Gastrocnemius medialis (tissue), 4 donors: ENCODE measurements around the gene IGLL1. TPM values are rescaled to one million over a fixed set of nuclear protein-coding genes. Genes with fewer than 3 reads are reported as not detected.
"Not testable (repeated sequence)": the region's sequence is repeated elsewhere in the genome, so short reads cannot be mapped to it uniquely, and the experiment has no call there.

Experiments used
- ATAC-seq, 2 donors: fragments of 150-250 bp; one replicate each; pipeline ENCODE4 v1.9.1; 2016
- DNase-seq, 2 donors: peaks; one replicate each; pipeline ENCODE4 v3.0.0-alpha.2; 2019
- H3K27ac ChIP-seq, 4 donors: fragments of 200-600 bp; sonication (generic); 1 replicate in 1 of 4; 2 replicates in 3 of 4; pipeline ENCODE4 v1.5.1; 2016 to 2018; ENCODE audit warnings: mild to moderate bottlenecking in 2 of 4, moderate library complexity in 1 of 4
- H3K27me3 ChIP-seq, 3 donors: fragments of 200-600 bp; sonication (generic) in 2 of 3; 1 replicate in 1 of 3; 2 replicates in 2 of 3; pipeline versions ENCODE4 v1.5.1 to v1.6.0; 2016 to 2019; ENCODE audit warnings: mild to moderate bottlenecking in 1 of 3, moderate library complexity in 1 of 3
- H3K36me3 ChIP-seq, 2 donors: fragments of 200-600 bp; sonication (generic) in 1 of 2; one replicate each; pipeline ENCODE4 v1.5.1; 2017 to 2018
- H3K4me1 ChIP-seq, 2 donors: fragments of 200-600 bp; sonication (generic) in 1 of 2; one replicate each; pipeline ENCODE4 v1.5.1; 2016 to 2017; ENCODE audit warnings: mild to moderate bottlenecking in 2 of 2
- H3K4me3 ChIP-seq, 4 donors: fragments of 200-600 bp; sonication (generic) in 3 of 4; 1 replicate in 1 of 4; 2 replicates in 3 of 4; pipeline ENCODE4 v1.5.1; 2016 to 2019; ENCODE audit warnings: mild to moderate bottlenecking in 2 of 4
- H3K9me3 ChIP-seq, 3 donors: fragments of 200-600 bp; sonication (generic) in 2 of 3; 1 replicate in 1 of 3; 2 replicates in 2 of 3; pipeline ENCODE4 v1.5.1; 2016 to 2019
- POLR2A ChIP-seq, 2 donors: fragments of 450-650 bp; IDR thresholded peaks; one replicate each; pipeline ENCODE4 v1.6.1; 2017; ENCODE audit warnings: antibody characterized with exemption in 2 of 2, mild to moderate bottlenecking in 2 of 2, moderate library complexity in 2 of 2
- in situ Hi-C, 4 donors: fragments of 200-750 bp; cut with MboI; loops; one replicate each; pipeline versions ENCODE4 v1.15.0 to v1.8.0; 2017; ENCODE audit warnings: low sequenced_read_pairs in 4 of 4
- intact Hi-C: fragments of 100-400 bp; cut with DNase I; formaldehyde crosslinking; loops from one replicate; pipeline ENCODE4 v1.15.1; 2023; ENCODE audit warnings: low total_unique reads
- total RNA-seq, 4 donors: library from RNA; depleted of rRNA; stranded (reverse); fragments of >200 nt; gene quantifications; one replicate each; pipeline versions ENCODE4 v1.1.0 to v1.2.3, GENCODE V29; 2016
- TF ChIP-seq, protein P1 (sequence below), 5 experiments: fragments of 450-650 bp in 3 of 5; fragments of 200-600 bp in 2 of 5; sonication (generic) in 2 of 5; IDR thresholded peaks in 4 of 5; conservative IDR thresholded peaks in 1 of 5; 1 replicate in 4 of 5; 2 replicates in 1 of 5; pipeline ENCODE4 v1.5.1; 2016 to 2019; ENCODE audit warnings: antibody characterized with exemption in 5 of 5, mild to moderate bottlenecking in 3 of 5, moderate library complexity in 3 of 5

The IGLL1 gene
- total RNA-seq, 4 donors from 2014 or later: not detected

GRCh38 chr22:23578306-23578705 is 1.8 kb downstream of the IGLL1 start:
- intact Hi-C loops: no loop called here
- no peaks in the 10 kb centered on the region for H3K9me3 ChIP-seq
- DNase-seq (no peak), ATAC-seq (no peak)
- no peaks in the 10 kb centered on the region for H3K4me1 ChIP-seq
- no peaks in the 10 kb centered on the region for H3K36me3 ChIP-seq
- H3K27me3 ChIP-seq: no peaks in the 10 kb centered on the region
- H3K27ac ChIP-seq: no peak overlapping the region
- no peak overlapping the region for H3K4me3 ChIP-seq
- in situ Hi-C loops: no loop called here
- TF ChIP-seq POLR2A (IDR thresholded peaks at IDR 0.05): no peak
- TF ChIP-seq, protein P1, sequence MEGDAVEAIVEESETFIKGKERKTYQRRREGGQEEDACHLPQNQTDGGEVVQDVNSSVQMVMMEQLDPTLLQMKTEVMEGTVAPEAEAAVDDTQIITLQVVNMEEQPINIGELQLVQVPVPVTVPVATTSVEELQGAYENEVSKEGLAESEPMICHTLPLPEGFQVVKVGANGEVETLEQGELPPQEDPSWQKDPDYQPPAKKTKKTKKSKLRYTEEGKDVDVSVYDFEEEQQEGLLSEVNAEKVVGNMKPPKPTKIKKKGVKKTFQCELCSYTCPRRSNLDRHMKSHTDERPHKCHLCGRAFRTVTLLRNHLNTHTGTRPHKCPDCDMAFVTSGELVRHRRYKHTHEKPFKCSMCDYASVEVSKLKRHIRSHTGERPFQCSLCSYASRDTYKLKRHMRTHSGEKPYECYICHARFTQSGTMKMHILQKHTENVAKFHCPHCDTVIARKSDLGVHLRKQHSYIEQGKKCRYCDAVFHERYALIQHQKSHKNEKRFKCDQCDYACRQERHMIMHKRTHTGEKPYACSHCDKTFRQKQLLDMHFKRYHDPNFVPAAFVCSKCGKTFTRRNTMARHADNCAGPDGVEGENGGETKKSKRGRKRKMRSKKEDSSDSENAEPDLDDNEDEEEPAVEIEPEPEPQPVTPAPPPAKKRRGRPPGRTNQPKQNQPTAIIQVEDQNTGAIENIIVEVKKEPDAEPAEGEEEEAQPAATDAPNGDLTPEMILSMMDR (IDR thresholded peaks at IDR 0.05 in 4 of 5, conservative IDR thresholded peaks at IDR 0.05 in 1 of 5): no peak

GRCh38 chr22:23576681-23577080 is 3.4 kb downstream of the IGLL1 start:
- Histone ChIP-seq H3K9me3 (no peaks in the 10 kb centered on the region), H3K4me3 (no peak overlapping the region), H3K27ac (no peak overlapping the region), H3K27me3 (no peaks in the 10 kb centered on the region), H3K4me1 (no peaks in the 10 kb centered on the region), H3K36me3 (no peaks in the 10 kb centered on the region)
- in situ Hi-C loops: no loop called here
- TF ChIP-seq, protein P1 (IDR thresholded peaks at IDR 0.05 in 4 of 5, conservative IDR thresholded peaks at IDR 0.05 in 1 of 5): no peak
- TF ChIP-seq POLR2A (IDR thresholded peaks at IDR 0.05): no peak
- DNase-seq: no peak
- intact Hi-C loops: no loop called here
- no peak for ATAC-seq

GRCh38 chr22:23575601-23576000 is 4.5 kb downstream of the IGLL1 start:
- no peak for TF ChIP-seq POLR2A (IDR thresholded peaks at IDR 0.05)
- TF ChIP-seq, protein P1 (IDR thresholded peaks at IDR 0.05 in 4 of 5, conservative IDR thresholded peaks at IDR 0.05 in 1 of 5): no peak
- DNase-seq (no peak), ATAC-seq (no peak)
- H3K4me3 ChIP-seq: no peak overlapping the region
- intact Hi-C loops: no loop called here
- H3K4me1 ChIP-seq: no peaks in the 10 kb centered on the region
- no peaks in the 10 kb centered on the region for H3K36me3 ChIP-seq
- in situ Hi-C loops: no loop called here
- H3K27me3 ChIP-seq: no peaks in the 10 kb centered on the region
- no peak overlapping the region for H3K27ac ChIP-seq
- H3K9me3 ChIP-seq: no peaks in the 10 kb centered on the region

GRCh38 chr22:23574877-23575276 is 5.2 kb downstream of the IGLL1 start:
- ATAC-seq: no peak
- in situ Hi-C loops: no loop called here
- TF ChIP-seq, protein P1 (IDR thresholded peaks at IDR 0.05 in 4 of 5, conservative IDR thresholded peaks at IDR 0.05 in 1 of 5): no peak
- TF ChIP-seq POLR2A (IDR thresholded peaks at IDR 0.05): no peak

GRCh38 chr22:23574371-23574811 is 5.7 kb downstream of the IGLL1 start:
- no peaks in the 10 kb centered on the region for H3K9me3 ChIP-seq
- no peaks in the 10 kb centered on the region for H3K4me1 ChIP-seq
- no peak for ATAC-seq
- in situ Hi-C loops: no loop called here
- H3K27ac ChIP-seq: no peak overlapping the region
- no peak for DNase-seq
- H3K4me3 ChIP-seq: no peak overlapping the region
- no peaks in the 10 kb centered on the region for H3K36me3 ChIP-seq
- no peak for TF ChIP-seq POLR2A (IDR thresholded peaks at IDR 0.05)
- TF ChIP-seq, protein P1 (IDR thresholded peaks at IDR 0.05 in 4 of 5, conservative IDR thresholded peaks at IDR 0.05 in 1 of 5): no peak
- intact Hi-C loops: no loop called here
- H3K27me3 ChIP-seq: no peaks in the 10 kb centered on the region

More at GRCh38 chr22:23574877-23575276, 5.2 kb downstream of the IGLL1 start:
- Histone ChIP-seq H3K27ac (no peak overlapping the region), H3K27me3 (no peaks in the 10 kb centered on the region), H3K9me3 (no peaks in the 10 kb centered on the region), H3K36me3 (no peaks in the 10 kb centered on the region), H3K4me3 (no peak overlapping the region), H3K4me1 (no peaks in the 10 kb centered on the region)
- no peak for DNase-seq
- intact Hi-C loops: no loop called here

GRCh38 chr22:23573701-23574235 is 6.3 kb downstream of the IGLL1 start:
- intact Hi-C loops, in situ Hi-C loops: not testable (repeated sequence)

DNA sequence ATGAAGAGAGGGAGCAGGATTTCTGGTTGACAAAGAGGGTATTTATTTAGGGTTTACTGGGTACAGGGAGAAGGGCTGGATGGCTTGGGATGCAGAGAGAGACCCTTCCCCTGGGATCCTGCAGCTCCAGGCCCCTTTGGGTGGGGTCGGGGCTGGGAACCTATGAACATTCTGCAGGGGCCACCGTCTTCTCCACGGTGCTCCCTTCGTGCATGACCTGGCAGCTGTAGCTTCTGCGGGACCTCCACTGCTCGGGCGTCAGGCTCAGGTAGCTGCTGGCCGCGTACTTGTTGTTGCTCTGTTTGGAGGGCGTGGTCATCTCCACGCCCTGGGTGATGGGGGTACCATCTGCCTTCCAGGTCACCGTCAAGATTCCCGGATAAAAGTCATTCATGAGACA is 7.0 kb downstream of the IGLL1 start:
- intact Hi-C loops, H3K36me3 ChIP-seq, H3K4me1 ChIP-seq, in situ Hi-C loops, DNase-seq, H3K27me3 ChIP-seq, ATAC-seq, H3K9me3 ChIP-seq, H3K4me3 ChIP-seq, H3K27ac ChIP-seq: not testable (repeated sequence)

More at GRCh38 chr22:23573701-23574235, 6.3 kb downstream of the IGLL1 start:
- H3K36me3 ChIP-seq, H3K4me1 ChIP-seq, H3K27me3 ChIP-seq, ATAC-seq, H3K9me3 ChIP-seq, H3K4me3 ChIP-seq, H3K27ac ChIP-seq, DNase-seq: not testable (repeated sequence)
